Gastroesophageal sphincter (tissue), 3 donors: ENCODE results near the gene HYAL4.
"Not testable (repeated sequence)": the region's sequence is repeated elsewhere in the genome, so short reads cannot be mapped to it uniquely, and the experiment has no call there.

Experiments used
- CTCF ChIP-seq, 4 experiments: fragments of 200-600 bp in 2 of 4; fragments of 450-650 bp in 2 of 4; sonication (generic) in 1 of 4; IDR thresholded peaks; one replicate each; pipeline ENCODE4 v1.5.1; 2017 to 2019; ENCODE audit warnings: antibody characterized with exemption in 4 of 4, mild to moderate bottlenecking in 2 of 4, moderate library complexity in 2 of 4
- EP300 ChIP-seq: sonication (generic); formaldehyde crosslinking; IDR thresholded peaks from one replicate; pipeline ENCODE4 v1.6.1; 2017; ENCODE audit warnings: antibody characterized with exemption, mild to moderate bottlenecking

DNA sequence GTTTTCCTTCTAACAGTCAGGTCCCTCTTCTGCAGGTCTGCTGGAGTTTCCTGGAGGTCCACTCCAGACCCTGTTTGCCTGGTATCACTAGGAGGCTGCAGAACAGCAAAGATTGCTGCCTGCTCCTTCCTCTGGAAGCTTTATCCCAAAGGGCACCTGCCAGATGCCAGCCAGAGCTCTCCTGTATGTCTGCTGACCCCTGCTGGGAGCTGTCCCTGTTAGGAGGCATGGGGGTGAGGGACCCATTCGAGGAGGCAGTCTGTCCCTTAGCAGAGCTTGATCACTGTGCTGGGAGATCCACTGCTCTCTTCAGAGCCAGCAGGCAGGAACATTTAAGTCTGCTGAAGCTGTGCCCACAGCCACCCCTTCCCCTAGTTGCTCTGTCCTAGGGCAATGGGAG, 11.5 kb downstream of the HYAL4 start:
- not testable (repeated sequence) for TF ChIP-seq EP300; CTCF (IDR thresholded peaks at IDR 0.05)
